Bronchial epithelial cell (primary cell): ENCODE measurements around the gene ITPK1. TPM values are rescaled to one million over a fixed set of nuclear protein-coding genes. Genes with fewer than 3 reads are reported as not detected.

Source experiments
- DNase-seq: peaks from one replicate; pipeline ENCODE4 v3.0.0-alpha.2; 2010; ENCODE audit warnings: low read depth
- FAIRE-seq: peaks from 2 replicates; lab custom pipeline; 2011; peaks lifted over from hg19 to GRCh38; lab: Jason Lieb, UNC
- H3K27me3 ChIP-seq: 2 replicates; pipeline ENCODE4 v1.5.1; 2011; ENCODE audit warnings: low read length; ENCODE audit not compliant: control insufficient read depth, insufficient read depth
- H3K36me3 ChIP-seq: 2 replicates; pipeline ENCODE4 v1.5.1; 2011; ENCODE audit warnings: low read length; ENCODE audit not compliant: control insufficient read depth, insufficient read depth
- H3K4me3 ChIP-seq: 2 replicates; pipeline ENCODE4 v1.5.1; 2011; ENCODE audit warnings: mild to moderate bottlenecking, low read depth, low read length, control low read depth
- CTCF ChIP-seq: IDR thresholded peaks from 2 replicates; pipeline ENCODE4 v1.5.1; 2011; ENCODE audit warnings: mild to moderate bottlenecking, moderate library complexity, low read length, control low read depth, inconsistent platforms; ENCODE audit not compliant: insufficient read depth, severe bottlenecking
- total RNA-seq: library from RNA; depleted of rRNA; stranded (reverse); fragments of >200 nt; gene quantifications from 2 replicates; pipeline ENCODE4 v1.2.1, GENCODE V29; 2014

ITPK1 gene
- total RNA-seq, 1 donor from 2014 or later: 39.8 TPM

GRCh38 chr14:92927349-92928257 lies 188.1 kb downstream of the ITPK1 start:
- FAIRE-seq (no peak), DNase-seq (peak; percentile 40)
- Histone ChIP-seq H3K27me3 (peaks cover 4% of the 10 kb centered on the region), H3K4me3 (no peak overlapping the region), H3K36me3 (no peaks in the 10 kb centered on the region)
- no peak for TF ChIP-seq CTCF

GRCh38 chr14:92926931-92927330 lies 188.8 kb downstream of the ITPK1 start:
- FAIRE-seq (no peak), DNase-seq (no peak)
- Histone ChIP-seq H3K36me3 (no peaks in the 10 kb centered on the region), H3K4me3 (no peak overlapping the region), H3K27me3 (peaks cover 5% of the 10 kb centered on the region)
- TF ChIP-seq CTCF: no peak

GRCh38 chr14:92926180-92926845 lies 189.4 kb downstream of the ITPK1 start:
- peaks cover 5% of the 10 kb centered on the region for H3K27me3 ChIP-seq
- peak; percentile 2 for TF ChIP-seq CTCF
- no peak overlapping the region for H3K4me3 ChIP-seq
- peak; percentile 97 for DNase-seq
- no peaks in the 10 kb centered on the region for H3K36me3 ChIP-seq
- FAIRE-seq: peak; percentile 96

GRCh38 chr14:92925446-92925845 lies 190.3 kb downstream of the ITPK1 start:
- peak; percentile 58 for FAIRE-seq
- Histone ChIP-seq H3K36me3 (no peaks in the 10 kb centered on the region), H3K27me3 (peaks cover 7% of the 10 kb centered on the region), H3K4me3 (no peak overlapping the region)
- DNase-seq: no peak
- TF ChIP-seq CTCF: no peak

- Histone ChIP-seq H3K27me3 (peaks cover 7% of the 10 kb centered on the region), H3K4me3 (no peak overlapping the region), H3K36me3 (no peaks in the 10 kb centered on the region)
- FAIRE-seq (no peak), DNase-seq (no peak)
- TF ChIP-seq CTCF: no peak
Measured at GRCh38 chr14:92924247-92924646, 191.5 kb downstream of the ITPK1 start.
